Peyer's patch (tissue), 4 donors: ENCODE data around the gene GPR158.

ENCODE experiments used
- POLR2A ChIP-seq, 2 donors: fragments of 450-650 bp; IDR thresholded peaks; one replicate each; pipeline ENCODE4 v1.5.1; 2017; ENCODE audit warnings: antibody characterized with exemption in 2 of 2, mild to moderate bottlenecking in 2 of 2, moderate library complexity in 2 of 2
- TF ChIP-seq, protein P1 (sequence below), 6 experiments: fragments of 450-650 bp in 4 of 6; fragments of 200-600 bp in 2 of 6; sonication (generic) in 1 of 6; IDR thresholded peaks; one replicate each; pipeline ENCODE4 v1.5.1; 2017 to 2019; ENCODE audit warnings: antibody characterized with exemption in 6 of 6, mild to moderate bottlenecking in 3 of 6, moderate library complexity in 1 of 6

DNA sequence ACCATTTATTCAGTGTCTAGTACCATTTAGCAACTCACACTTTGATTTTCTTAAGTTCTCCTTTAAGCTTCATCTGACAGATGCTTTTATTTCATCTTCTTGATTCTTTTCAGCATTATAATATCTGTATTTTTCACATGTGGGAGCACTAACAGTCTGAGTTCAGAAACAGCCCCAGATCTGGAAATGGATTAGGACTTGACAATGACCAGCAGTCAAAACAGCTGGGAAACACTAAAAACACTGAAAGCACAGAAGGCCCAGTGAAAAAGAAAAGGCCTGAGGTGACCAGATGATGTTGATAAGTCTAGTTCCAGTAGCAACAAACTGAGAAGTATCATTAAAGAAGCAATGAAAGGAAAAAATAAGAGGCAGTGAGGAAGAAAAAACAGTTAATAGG lies 454.5 kb downstream of the GPR158 start:
- TF ChIP-seq, protein P1, sequence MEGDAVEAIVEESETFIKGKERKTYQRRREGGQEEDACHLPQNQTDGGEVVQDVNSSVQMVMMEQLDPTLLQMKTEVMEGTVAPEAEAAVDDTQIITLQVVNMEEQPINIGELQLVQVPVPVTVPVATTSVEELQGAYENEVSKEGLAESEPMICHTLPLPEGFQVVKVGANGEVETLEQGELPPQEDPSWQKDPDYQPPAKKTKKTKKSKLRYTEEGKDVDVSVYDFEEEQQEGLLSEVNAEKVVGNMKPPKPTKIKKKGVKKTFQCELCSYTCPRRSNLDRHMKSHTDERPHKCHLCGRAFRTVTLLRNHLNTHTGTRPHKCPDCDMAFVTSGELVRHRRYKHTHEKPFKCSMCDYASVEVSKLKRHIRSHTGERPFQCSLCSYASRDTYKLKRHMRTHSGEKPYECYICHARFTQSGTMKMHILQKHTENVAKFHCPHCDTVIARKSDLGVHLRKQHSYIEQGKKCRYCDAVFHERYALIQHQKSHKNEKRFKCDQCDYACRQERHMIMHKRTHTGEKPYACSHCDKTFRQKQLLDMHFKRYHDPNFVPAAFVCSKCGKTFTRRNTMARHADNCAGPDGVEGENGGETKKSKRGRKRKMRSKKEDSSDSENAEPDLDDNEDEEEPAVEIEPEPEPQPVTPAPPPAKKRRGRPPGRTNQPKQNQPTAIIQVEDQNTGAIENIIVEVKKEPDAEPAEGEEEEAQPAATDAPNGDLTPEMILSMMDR (IDR thresholded peaks at IDR 0.05) = no peak
- TF ChIP-seq POLR2A (IDR thresholded peaks at IDR 0.05) = no peak
